ENCODE measurements around the gene USP9X. TPM values are rescaled to one million over a fixed set of nuclear protein-coding genes. Genes with fewer than 3 reads are reported as not detected.

The USP9X gene
- total and polyA plus RNA-seq, 2 of the 8 experiments (the other 6 are each of a cell fraction or from before 2014, with no cell fraction given) = 79.2 to 300 TPM

GRCh38 chrX:41200785-41201184 lies 115.5 kb downstream of the USP9X start:
- FAIRE-seq (no peak), DNase-seq (ENCODE audit: low read depth in 1 of 2, low spot score in 2 of 2) (no peak)
- Histone ChIP-seq H3K9ac (replicated peaks in 1 of 4; ENCODE audit: extremely low read depth in 1 of 4, low read depth in 3 of 4, low read length in 3 of 4) (no peak overlapping the region), H3K79me1 (ENCODE audit: low read depth, low read length) (no peaks in the 10 kb centered on the region), H3K4me3 (ENCODE audit: extremely low read depth in 1 of 4, insufficient read depth in 2 of 4, low read depth in 3 of 4, low read length in 4 of 4) (no peak overlapping the region), H4K5ac (ENCODE audit: insufficient read length, low read depth, low read length) (no peak overlapping the region), H2BK5ac (ENCODE audit: low read depth, low read length) (no peak overlapping the region), H2BK120ac (replicated peaks; ENCODE audit: low read depth, low read length) (no peak overlapping the region), H2AK5ac (ENCODE audit: low read depth, low read length) (no peak overlapping the region), H3K56ac (replicated peaks; ENCODE audit: insufficient read length, low read depth, low read length) (no peak overlapping the region), H3K27ac (ENCODE audit: low read depth, low read length) (no peak overlapping the region), H3K9me3 (ENCODE audit: insufficient read depth in 2 of 2, low read depth in 1 of 2, low read length in 1 of 2) (no peaks in the 10 kb centered on the region), H3K79me2 (ENCODE audit: control insufficient read depth in 1 of 2, insufficient read depth in 2 of 2, low read length in 2 of 2) (no peaks in the 10 kb centered on the region; a peak in 1 of 4 replicates), H3K23me2 (ENCODE audit: low read depth, low read length) (no peaks in the 10 kb centered on the region), H3K4me2 (ENCODE audit: insufficient read depth in 1 of 2, low read depth in 2 of 2, low read length in 2 of 2) (no peak overlapping the region), H4K91ac (replicated peaks; ENCODE audit: insufficient read length, low read length) (no peak overlapping the region), H3K14ac (ENCODE audit: insufficient read length) (no peak overlapping the region), H2AFZ (ENCODE audit: low read length) (no peak overlapping the region), H3K36me3 (ENCODE audit: control insufficient read depth in 2 of 4, insufficient read depth in 4 of 4, low read length in 3 of 4) (peaks cover 4 to 97% (median 42%) of the 10 kb centered on the region in 4 experiments), H2BK12ac (ENCODE audit: low read depth, low read length) (no peak overlapping the region), H4K20me1 (replicated peaks in 1 of 2; ENCODE audit: control insufficient read depth in 1 of 2, insufficient read depth in 2 of 2, low read length in 2 of 2) (no peaks in the 10 kb centered on the region), H4K8ac (ENCODE audit: extremely low read depth, insufficient read depth, low read length) (no peak overlapping the region), H3K18ac (ENCODE audit: extremely low read depth, low read length) (no peak overlapping the region), H2BK20ac (ENCODE audit: low read length) (no peak overlapping the region), H3K4me1 (replicated peaks in 1 of 4; ENCODE audit: control insufficient read depth in 3 of 4, insufficient read depth in 4 of 4, low read length in 3 of 4) (no peaks in the 10 kb centered on the region), H2BK15ac (ENCODE audit: low read length) (no peak overlapping the region), H3K23ac (ENCODE audit: insufficient read length) (no peak overlapping the region), H3K4ac (replicated peaks; ENCODE audit: insufficient read length, low read depth, low read length) (no peak overlapping the region), H3K27me3 (replicated peaks in 1 of 4; ENCODE audit: control insufficient read depth in 3 of 4, extremely low read depth in 1 of 4, insufficient read depth in 3 of 4, low read length in 3 of 4) (no peaks in the 10 kb centered on the region)
- POLR2A ChIA-PET (ENCODE audit: partially characterized antibody) = no interaction called here
- no peak for TF ChIP-seq BCL11A (IDR thresholded peaks at IDR 0.05; ENCODE audit: low read depth in 2 of 2, low read length in 2 of 2)
- 0 out of 3 replicates have a peak, but pooled peaks of 1 of the 2 experiments have one; percentile 19 for TF ChIP-seq POLR2A (IDR thresholded peaks at IDR 0.05; ENCODE audit: control extremely low read depth in 1 of 2, low read depth in 2 of 2, low read length in 2 of 2)
- CTCF ChIA-PET (ENCODE audit: partially characterized antibody) = interaction anchor here (0.8 kb wide), 1 partner anchor 20 kb away, joined by 3 read pairs; no protein-coding TSS in a partner anchor
- WGBS, 2 experiments (ENCODE audit: extremely low coverage in 1 of 2, insufficient coverage in 1 of 2, insufficient read length in 1 of 2, insufficient replicate concordance in 2 of 2, low coverage in 1 of 2, low lambda C conversion rate in 2 of 2, missing lambda C conversion rate in 1 of 2) = 91% methylated on average over 7 of the region's 7 CpGs; no CpG with 5 or more reads in 1 of the 2 experiments

All from H1 (cell line).